Effector memory CD4-positive, alpha-beta T cell (primary cell): ENCODE results near the gene HMX1.

Experiments
- DNase-seq, 3 donors: peaks; one replicate each; pipeline ENCODE4 v3.0.0-alpha.2; 2020
- H3K27ac ChIP-seq: 2 replicates; pipeline ENCODE4 v1.7.0; 2013; ENCODE audit warnings: mild to moderate bottlenecking, low read length, moderate library complexity; ENCODE audit not compliant: insufficient read depth, poor library complexity, severe bottlenecking
- H3K27me3 ChIP-seq: replicated peaks from 2 replicates; pipeline ENCODE4 v1.7.0; 2013; ENCODE audit warnings: mild to moderate bottlenecking, low read length; ENCODE audit not compliant: insufficient read depth, control insufficient read depth, poor library complexity, severe bottlenecking
- H3K36me3 ChIP-seq: 2 replicates; pipeline ENCODE4 v1.7.0; 2013; ENCODE audit warnings: mild to moderate bottlenecking, low read length, moderate library complexity; ENCODE audit not compliant: control insufficient read depth, insufficient read depth
- H3K4me1 ChIP-seq: 2 replicates; pipeline ENCODE4 v1.7.0; 2013; ENCODE audit warnings: low read length, mild to moderate bottlenecking; ENCODE audit not compliant: control insufficient read depth, insufficient read depth, poor library complexity, severe bottlenecking
- H3K4me3 ChIP-seq: 2 replicates; pipeline ENCODE4 v1.7.0; 2013; ENCODE audit warnings: low read length, low read depth, mild to moderate bottlenecking; ENCODE audit not compliant: insufficient read depth, poor library complexity, severe bottlenecking
- H3K9me3 ChIP-seq: 2 replicates; pipeline ENCODE4 v1.7.0; 2013; ENCODE audit warnings: mild to moderate bottlenecking, low read length, moderate library complexity; ENCODE audit not compliant: control insufficient read depth

HMX1 gene

DNA sequence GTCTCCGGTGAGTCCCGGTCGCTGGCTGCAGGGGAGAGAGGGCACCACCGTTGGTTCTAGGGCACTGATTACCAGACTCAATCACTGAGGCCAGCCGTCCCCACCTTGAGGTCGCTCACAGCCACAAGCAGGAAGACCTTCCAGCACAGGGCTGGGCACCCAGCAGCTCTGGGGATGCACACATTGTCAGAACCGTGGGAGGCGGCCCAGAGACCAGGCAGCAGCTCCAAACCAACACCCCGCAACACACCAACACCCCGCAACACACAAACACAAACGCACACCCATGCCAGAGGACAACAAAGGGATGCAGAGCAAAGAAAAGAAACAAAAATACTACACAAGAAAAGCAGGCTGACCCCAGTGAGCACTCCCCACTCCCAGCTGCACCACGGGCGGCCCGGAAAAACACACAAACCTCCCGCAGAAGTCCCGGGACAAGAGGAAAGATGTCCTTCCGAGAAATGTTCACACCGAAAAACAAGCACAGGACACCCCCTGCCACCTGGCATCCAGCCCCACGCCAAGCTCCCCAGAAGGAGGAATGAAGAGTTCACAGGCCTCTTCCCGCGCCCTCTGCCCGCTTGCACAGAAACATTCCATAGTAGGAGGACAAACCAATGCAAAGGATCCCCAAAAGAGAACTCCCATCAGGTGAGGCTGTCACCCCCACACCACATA is 3.2 kb downstream of the HMX1 start:
- H3K27ac ChIP-seq: no peak overlapping the region
- H3K4me1 ChIP-seq: no peaks in the 10 kb centered on the region
- H3K4me3 ChIP-seq: no peak overlapping the region
- DNase-seq: no peak
- H3K27me3 ChIP-seq: peaks cover 8% of the 10 kb centered on the region
- no peaks in the 10 kb centered on the region for H3K36me3 ChIP-seq
- no peaks in the 10 kb centered on the region for H3K9me3 ChIP-seq

DNA sequence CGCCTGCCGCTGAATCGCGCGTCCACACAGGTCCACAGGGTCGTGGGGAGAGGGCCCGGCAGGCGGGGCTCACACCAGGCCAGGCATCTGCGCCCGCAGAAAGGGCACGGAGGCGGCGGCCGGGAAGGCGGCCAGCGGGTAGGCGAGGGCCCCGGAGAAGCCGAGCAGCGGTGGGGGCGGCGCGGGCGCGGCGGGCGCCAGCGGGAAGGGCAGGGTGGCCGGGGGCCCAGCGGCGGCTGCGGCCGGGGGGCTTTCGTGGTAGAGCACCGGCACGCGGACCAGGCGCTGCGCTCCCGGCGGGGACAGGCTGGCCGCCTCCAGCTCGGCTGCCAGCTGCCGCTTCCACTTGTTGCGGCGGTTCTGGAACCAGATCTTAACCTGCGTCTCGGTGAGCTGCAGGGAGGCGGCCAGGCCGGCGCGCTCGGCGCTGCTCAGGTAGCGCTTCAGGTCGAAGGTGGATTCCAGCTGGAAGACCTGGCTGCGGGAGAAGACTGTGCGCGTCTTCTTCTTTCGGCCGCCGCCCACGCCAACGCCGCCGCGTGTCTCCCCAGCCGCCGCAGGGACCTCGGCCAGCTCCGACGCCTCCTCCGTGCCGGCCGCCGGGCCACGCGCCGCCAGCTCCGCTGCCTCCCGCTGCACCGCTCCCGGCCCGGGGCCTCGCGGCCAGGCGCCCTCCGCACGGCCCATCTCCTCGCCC is 3.9 kb downstream of the HMX1 start:
- peaks cover 12% of the 10 kb centered on the region for H3K27me3 ChIP-seq
- no peaks in the 10 kb centered on the region for H3K36me3 ChIP-seq
- no peaks in the 10 kb centered on the region for H3K9me3 ChIP-seq
- H3K4me3 ChIP-seq: no peak overlapping the region
- DNase-seq: no peak
- no peak overlapping the region for H3K27ac ChIP-seq
- H3K4me1 ChIP-seq: no peaks in the 10 kb centered on the region

DNA sequence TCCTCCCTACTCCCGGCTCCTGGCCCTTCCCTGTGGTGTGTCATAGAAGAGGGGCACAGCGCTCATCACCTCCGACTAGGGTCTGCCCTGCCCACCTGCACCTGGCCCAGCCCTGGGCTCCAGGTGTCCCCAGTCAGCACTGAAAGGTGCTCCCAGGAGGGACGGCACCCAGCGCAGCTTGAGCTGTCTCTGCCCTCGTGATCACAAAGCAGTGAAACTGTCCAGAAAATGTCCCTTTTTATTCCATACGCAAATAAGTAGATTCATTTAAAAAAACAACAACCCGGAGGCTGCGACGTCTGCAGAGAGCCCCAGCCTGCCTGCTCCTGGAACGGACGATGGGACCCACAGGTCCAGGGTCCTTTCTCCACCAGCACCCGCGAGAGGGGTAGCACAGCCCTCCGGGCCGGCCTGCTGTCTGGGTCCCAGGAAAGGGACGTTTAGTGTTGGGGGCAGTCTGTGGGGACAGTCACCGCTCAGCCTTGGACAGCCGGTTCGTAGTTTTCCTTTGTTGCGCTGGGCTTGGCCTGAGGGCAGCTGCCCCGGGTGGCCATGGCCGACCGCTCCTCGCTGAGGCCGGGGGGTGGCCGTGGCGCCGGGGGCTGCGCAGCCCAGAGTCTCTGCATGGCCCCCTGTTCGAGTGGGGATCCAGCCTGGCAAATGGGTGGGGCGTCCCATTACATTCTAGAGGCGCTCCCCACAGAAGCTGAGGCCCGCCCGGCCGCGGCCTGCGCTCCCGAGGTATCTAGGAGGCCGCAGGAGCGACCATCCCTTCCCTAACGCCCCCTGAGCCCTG is 4.6 kb downstream of the HMX1 start:
- Histone ChIP-seq H3K27me3 (peaks cover 12% of the 10 kb centered on the region), H3K4me1 (no peaks in the 10 kb centered on the region), H3K27ac (no peak overlapping the region), H3K9me3 (no peaks in the 10 kb centered on the region), H3K4me3 (no peak overlapping the region), H3K36me3 (no peaks in the 10 kb centered on the region)
- no peak for DNase-seq

DNA sequence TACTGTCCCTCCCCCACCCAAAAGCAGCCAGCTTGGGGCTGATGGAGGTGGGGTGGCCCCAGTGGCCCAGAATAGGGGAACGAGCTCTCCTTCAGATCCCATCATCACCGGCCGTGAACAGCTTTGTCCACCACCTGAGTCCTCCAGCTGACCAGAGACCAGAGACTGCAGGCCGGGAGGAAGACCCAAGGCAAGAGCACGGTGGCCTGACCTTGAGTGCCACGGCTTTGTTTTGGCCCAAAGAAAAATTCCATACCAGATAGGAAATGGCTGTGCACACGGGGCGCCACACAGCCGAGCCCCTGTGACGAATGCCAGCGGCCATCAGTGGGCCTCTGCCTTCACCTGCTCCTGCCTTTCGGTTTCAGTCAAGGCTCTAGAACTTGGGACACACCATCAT is 5.2 kb downstream of the HMX1 start:
- peaks cover 12% of the 10 kb centered on the region for H3K27me3 ChIP-seq
- no peaks in the 10 kb centered on the region for H3K36me3 ChIP-seq
- H3K4me3 ChIP-seq: no peak overlapping the region
- no peak for DNase-seq
- H3K9me3 ChIP-seq: no peaks in the 10 kb centered on the region
- H3K27ac ChIP-seq: no peak overlapping the region
- no peaks in the 10 kb centered on the region for H3K4me1 ChIP-seq

DNA sequence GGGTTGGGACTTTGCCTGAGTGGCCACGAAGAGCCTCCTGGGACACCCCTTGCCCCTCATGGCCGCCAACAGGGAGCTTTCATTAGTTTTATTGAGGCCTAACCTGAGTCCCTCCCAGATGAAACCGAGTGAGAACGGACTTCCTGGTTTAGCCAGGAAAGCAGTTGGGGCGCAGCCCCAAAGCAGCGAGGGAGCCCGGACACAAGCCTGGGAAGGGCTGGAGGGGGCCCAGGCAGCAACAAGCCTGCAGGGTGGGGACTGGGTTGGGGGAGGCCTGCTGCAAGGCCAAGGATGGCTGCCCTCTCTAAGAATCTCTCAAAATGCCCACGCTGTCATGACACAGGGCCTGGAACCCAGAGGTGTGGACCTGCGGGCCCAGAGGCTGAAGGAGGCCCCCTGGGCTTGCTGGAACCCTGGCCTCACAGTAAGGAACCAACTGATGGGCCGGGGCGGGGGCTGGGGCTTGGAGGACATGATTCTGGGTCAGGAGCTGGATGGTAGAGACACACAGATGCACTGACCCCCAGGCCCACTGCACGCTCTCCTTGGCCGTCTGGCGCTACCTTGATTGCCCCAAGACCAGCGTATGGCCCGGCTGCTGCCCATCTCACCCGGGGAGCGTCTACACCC is 5.8 kb downstream of the HMX1 start:
- DNase-seq: no peak
- Histone ChIP-seq H3K36me3 (no peaks in the 10 kb centered on the region), H3K27me3 (peaks cover 12% of the 10 kb centered on the region), H3K4me3 (no peak overlapping the region), H3K27ac (no peak overlapping the region), H3K4me1 (no peaks in the 10 kb centered on the region), H3K9me3 (no peaks in the 10 kb centered on the region)

DNA sequence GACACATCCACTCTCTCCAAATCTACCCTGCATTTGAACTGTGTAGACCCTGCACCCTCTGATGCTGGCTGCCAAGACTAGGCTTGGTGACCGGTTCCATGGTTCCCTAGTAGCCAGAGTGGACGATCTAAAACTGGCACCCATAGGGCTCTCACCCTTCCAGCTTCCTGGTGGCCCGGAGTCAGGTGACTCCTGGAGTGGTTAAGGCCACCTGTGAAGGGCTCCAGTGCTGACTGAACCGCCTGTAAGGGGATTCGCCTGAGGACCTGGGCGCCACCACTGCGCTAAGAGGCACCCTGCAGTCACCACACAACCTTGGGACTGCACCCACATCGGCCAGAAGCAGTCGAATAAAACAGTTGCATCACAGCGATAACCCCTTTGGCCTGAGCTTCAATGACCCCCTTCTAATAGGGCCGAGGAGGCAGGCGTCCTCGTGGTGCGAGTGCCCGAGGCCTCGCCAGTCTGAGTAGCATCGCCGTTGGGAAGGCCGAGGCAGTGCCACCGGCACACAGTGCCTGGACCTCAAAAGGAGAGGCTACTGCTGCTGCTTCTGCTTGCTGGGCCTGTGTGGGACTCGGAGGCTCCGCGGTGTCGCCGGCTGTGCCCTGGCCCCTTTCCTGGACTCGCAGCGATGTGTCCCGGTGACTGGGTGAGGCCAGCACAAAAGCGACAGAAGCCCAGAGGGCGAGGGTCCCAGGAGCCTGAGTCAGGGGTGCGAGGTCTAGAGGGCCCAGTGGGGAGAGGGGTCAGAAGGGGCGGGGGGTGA is 6.5 kb downstream of the HMX1 start:
- Histone ChIP-seq H3K4me1 (no peaks in the 10 kb centered on the region), H3K27ac (no peak overlapping the region), H3K36me3 (no peaks in the 10 kb centered on the region), H3K27me3 (peaks cover 12% of the 10 kb centered on the region), H3K4me3 (no peak overlapping the region), H3K9me3 (no peaks in the 10 kb centered on the region)
- DNase-seq: no peak

DNA sequence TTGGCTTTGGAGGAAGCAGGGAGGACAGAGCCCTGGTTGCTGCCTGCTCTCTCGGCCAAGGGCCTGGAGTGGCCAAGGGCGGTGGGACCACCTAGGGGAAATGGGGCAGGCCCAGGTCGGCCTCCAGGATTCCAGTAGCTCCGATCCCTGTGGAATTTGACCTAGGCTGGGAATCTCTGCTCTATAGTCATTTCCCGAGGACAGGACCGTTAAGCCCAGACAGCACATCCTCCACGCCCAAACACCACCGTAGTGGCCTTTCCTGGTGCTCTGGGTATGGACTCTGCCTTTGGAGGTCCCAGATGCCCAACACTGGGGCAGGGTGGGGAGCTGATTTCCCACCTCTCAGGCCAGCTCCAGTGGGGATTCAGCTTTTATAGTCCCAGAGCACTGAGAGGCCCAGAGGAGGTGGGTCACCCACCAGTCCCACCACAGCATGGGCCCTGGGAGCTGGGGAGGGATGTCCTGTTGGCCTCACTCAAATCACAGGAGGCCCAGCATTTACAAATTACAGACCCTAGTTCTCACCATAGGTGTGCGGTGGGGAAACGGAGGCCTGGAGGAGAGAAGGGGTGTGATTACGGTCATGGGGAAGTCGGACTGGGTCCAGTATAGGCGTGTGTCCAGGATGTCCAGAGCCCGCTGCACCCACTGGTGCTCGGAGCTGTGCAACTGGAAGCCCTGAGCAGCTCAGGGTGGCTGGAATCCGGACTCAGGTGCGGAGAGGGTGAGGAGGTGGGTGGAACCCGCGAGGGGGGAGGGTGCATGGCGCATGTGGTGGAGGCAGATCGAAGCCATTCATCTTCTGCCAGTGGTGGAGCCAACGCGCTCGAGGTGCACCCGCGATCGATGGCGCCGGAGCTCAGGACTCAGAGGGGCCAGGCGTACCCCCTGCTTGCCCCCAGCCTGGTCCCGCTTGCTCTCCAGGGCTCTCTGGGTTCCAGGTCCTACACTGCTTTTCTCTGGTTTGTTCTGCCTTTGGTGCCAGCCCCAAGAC is 7.7 kb downstream of the HMX1 start:
- peaks cover 19% of the 10 kb centered on the region for H3K27me3 ChIP-seq
- H3K4me3 ChIP-seq: no peak overlapping the region
- DNase-seq: no peak
- H3K27ac ChIP-seq: no peak overlapping the region
- H3K9me3 ChIP-seq: no peaks in the 10 kb centered on the region
- no peaks in the 10 kb centered on the region for H3K4me1 ChIP-seq
- H3K36me3 ChIP-seq: no peaks in the 10 kb centered on the region

DNA sequence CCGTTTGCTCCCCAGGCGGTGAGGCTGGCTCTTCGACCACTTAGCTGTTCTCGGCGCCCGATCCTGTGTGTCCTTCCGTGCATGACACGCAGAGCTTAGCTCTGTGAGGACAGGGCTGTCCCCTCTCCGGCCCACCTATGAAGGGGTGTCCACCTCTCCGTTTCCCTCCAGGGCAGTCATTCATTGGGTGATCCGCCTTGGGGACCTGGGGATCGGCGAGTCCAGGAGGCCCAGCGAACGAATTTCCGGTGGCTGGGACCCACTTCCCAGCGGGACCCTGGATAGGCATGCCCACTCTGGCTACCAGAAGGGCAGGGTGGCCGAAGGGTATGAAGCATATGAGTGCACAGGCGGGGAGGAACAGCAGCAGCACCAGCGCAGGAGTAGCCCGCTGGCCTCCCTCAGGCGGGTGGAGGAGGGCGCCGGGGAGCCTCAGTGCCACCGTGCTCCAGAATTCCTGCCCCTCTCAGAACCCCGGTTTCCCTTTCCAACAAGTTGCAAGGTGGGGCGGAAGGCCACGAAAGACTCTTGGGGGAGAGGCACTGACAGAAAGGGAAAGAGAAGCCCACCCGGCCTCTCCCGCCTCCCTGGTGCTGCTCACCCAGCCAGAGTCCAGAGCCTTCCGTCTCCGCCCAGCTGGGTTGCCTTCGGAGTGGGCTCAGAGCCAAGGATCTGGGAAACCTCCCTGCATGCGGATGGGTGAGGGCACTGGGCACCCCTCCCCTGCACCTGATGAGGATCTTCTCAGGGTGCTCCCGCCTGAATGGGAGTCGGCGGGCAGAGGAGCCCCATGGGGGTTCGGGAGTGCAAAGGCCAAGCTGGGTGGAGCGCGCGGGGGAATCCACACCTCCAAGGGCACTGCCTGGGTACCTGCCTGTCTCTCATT is 8.6 kb downstream of the HMX1 start:
- no peak overlapping the region for H3K4me3 ChIP-seq
- no peaks in the 10 kb centered on the region for H3K36me3 ChIP-seq
- no peak for DNase-seq
- H3K9me3 ChIP-seq: no peaks in the 10 kb centered on the region
- peaks cover 28% of the 10 kb centered on the region for H3K27me3 ChIP-seq
- H3K4me1 ChIP-seq: no peaks in the 10 kb centered on the region
- no peak overlapping the region for H3K27ac ChIP-seq
